GM21360 (cell line): ENCODE measurements around the gene BMPER.
A peak's percentile ranks its signal among the peaks of the same experiment; 100 is the strongest.

ENCODE experiments used
- ATAC-seq: cut with Tn5 transposase; IDR thresholded peaks from one replicate; pipeline ENCODE4 v1.9.1; 2021; ENCODE audit warnings: mild to moderate bottlenecking, moderate library complexity; ENCODE audit not compliant: unreplicated experiment

The BMPER gene

DNA sequence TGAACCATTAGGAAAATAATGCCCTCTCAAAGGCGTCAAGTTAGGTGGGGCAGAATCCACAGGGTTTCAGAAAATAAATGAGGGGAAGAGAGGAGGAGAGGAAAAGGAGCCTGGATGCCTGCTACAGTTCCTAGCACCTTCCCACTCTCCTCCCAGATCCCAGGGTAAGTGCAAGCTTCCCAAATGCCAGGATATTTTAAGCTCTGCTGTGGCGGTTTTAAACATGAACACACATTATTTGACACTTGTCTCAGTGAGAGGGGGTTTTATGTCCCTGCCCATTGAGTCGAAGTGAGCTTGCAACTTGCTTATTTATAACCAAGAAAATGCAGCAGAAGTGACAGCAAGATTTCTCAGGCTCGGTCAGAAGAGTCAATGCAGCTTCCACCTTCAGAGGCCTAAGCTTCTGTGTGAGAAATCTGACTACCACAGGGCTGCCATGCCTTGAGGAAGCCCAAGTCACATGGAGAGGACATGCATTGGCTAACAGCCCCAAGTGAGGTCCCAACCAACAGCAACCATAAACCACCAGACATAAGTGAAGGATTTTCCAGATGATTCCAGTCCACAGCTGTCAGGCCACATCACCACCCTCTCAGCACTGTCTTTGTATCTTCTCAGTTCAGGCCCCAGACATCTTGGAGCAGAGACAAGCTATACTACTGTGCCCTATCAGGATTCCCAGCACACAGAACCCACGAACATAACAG, 17.9 kb upstream of the BMPER start:
- no peak for ATAC-seq

DNA sequence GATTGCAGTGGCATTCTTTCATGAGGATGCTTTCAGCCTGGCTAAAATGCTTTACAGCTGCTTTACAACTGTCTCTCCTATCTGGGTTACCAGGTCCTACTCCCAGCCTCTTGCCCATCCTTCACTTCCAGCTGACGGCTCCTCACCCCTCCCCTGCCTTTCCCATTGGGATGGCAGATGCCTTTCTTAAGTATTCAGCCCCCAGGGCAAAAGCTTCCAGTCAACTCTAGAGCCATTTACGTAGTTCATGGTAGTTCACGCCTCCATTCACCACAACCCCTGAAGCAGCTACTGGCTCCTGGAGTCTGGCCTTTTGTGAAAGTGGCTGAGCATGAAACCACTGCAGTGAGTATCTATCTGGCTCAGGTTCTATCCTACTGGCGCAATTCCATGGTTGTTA, 17.2 kb upstream of the BMPER start:
- no peak for ATAC-seq

DNA sequence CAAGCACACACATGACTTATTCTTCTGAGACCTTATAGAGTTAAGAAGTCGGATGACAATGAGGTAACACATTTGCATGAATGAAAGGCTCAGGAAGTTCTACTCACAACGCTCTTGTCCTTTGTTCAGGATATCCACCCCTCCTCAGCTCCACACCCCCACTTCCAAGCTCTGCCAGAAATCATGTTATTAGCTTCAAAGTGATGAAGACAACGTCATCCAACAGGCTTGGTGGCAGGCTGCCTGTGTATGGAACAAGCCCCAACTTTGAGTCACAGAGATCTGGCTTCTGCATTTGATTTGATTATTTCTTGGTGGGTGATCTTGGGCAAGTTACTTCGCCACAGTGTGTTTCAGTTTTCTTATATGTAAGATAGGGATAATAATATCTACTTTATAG, 12.4 kb upstream of the BMPER start:
- no peak for ATAC-seq

DNA sequence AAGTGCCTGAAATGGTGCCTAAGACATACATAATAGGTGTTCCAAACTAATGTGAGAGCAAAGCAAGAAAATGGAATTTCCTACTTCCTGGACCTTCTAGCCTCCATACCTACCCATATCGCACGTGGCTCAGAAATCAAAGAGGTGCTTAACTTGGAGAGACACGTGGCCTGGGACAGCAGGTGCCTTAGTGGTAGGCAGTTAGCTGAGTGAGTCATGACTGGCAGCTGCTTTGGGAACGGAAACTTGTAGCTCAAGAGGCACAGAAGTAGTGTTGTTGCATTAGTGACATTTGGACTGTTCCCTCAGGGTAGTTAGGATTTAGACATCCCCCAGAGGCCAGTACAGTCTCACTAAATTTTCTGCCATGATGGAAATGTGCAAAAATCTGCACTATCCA, 12.0 kb upstream of the BMPER start:
- ATAC-seq = no peak

DNA sequence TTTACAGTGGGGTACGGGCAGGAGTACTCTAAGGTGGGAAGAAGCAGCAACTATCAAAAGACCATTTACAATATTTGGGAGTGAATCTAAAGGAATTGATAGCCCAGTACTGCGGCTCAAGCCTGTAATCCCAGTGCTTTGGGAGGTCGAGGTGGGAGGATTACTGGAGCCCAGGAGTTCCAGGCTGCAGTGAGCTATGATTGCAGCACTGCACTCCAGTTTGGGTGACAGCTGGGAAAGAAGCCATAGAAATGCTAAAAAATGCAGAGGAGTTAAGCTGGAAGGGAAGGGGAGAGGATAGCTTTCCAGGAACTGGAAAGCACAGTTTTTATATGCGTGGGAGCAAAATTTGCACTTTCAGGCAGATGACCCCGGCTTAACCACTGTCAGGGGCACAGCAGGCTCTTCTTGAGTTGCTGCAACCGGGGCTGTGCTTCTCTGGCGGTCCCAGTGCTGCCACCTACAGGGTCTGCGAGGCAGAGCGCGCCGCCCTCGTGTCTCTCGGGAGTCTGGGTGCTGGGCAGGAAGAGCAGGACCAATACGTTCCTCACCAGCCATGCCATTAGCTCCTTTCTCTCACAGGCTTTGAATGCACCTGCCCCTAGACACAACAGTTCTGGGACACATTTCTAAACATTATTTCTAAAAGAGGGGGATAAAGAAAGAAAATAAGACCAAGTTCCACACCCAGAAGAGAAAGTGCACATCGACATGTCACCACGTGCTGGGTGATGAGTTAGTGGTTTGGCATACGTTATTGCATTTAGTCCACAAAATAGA, 10.1 kb upstream of the BMPER start:
- ATAC-seq = peak; percentile 99

DNA sequence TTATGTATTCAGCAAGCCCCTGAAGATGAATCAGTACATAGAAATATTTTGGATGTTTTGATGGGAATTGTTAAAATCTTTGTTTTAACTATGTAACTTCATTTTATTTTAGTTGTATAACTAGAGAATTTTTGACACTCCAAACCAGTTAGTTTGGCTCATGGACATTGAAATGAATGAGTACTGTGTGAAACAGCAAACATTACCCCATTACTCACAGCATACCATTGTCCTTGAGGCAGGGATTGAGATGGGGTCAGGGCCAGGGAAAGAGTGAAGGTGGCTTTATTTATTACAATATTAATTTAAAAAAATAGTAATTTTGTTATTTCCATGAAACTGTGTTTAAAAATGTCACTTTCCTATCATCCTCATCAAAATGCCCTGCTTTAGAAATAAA, 4.8 kb upstream of the BMPER start:
- ATAC-seq = no peak

DNA sequence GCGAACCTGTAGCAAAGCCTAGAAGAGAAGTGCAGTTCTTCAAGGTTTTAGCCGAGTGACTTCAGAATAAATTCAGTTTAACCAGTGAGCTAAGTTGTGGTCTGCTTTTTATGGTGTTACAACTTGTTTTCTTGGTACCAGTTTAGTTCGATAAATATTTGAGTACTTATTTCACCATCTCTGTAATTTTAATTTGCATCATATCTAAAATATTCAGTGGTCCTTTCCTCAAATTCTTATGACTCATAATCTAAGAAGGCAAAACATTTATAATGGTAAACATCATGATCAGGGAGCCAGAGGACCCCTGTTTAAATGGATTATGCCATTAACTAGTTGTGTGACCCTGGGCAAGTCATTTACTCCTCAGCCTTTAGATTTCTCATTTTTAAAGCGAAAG, 4.1 kb upstream of the BMPER start:
- no peak for ATAC-seq

DNA sequence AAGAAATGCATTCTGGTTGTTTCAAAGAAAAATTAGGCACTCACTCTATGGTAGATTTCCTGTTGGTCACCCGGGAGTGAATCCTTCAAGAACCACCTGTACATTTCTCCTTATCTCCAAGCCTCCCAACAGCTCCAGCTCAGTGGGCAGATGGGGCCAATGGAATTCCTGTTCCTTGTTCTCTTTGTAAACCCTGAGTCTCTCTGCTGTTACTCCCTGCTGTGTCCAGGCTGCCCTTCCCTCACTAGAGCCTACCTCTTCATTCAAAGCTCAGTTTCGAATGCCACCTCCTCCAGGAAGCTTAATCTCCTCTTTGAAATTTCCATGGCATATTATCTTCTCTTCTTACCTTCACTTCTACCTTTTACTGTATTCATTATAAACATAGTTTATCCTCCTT, 3.5 kb upstream of the BMPER start:
- no peak for ATAC-seq

DNA sequence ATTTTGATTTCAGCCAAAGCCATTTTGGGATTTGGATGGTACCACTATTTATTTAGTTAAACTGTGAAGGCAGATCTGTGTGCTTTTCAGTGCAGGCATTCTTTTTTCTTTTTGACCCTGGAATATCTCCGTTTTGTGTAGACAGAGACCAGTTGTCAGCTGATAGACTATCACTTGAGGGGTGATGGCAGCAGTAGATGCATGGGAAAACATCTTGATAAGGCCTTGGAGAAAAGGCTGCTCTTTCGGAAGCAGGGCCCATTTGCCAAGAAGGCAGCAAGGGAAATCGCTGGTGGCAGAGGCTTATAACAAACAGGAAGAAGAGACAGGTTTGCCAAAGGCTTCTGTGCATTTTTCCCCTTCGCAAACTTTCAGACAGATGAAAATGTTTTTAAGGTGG, 2.6 kb upstream of the BMPER start:
- ATAC-seq = no peak

DNA sequence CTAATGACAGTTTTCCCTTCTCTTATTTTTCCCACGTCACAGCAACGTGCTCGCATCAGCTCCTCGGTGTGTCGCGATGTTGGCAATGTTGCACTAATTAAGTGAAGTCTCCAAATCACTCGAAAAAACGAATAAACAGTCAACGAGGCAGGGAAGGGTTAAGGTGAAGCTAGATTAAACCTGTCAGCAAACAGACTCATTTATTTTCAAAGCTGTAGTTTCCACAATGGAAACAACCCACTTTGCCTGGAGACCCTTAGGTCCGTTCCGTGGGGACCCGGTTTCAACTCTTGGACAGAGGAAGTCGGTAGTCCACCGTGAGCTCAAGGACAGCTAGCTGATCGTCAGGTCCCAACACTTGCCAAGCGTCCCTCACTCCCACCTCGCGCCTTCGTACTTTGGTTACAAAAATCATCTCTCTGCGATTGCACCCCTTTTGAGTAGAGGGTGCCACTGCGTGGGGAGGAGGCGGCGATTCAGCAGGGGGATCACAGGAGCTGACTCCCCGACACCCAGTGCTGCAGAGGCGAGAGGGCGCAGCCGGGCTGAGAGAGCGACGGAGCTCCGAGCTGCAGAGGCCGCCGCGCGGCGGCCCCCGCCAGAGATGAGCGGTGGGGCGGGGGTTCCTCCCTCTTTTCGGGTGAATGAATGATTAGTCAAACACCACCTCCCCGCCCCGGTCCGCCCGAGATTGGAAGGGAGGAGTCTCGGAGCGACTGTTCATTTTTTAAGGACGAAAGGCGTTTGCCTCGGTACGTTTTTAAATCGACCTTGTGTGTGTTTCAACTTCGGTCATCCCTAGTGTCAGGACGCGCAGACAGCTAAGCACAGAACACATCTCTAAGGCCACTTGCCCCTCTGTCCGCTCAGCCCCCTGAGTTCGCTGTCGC, 1.3 kb upstream of the BMPER start:
- ATAC-seq = no peak

DNA sequence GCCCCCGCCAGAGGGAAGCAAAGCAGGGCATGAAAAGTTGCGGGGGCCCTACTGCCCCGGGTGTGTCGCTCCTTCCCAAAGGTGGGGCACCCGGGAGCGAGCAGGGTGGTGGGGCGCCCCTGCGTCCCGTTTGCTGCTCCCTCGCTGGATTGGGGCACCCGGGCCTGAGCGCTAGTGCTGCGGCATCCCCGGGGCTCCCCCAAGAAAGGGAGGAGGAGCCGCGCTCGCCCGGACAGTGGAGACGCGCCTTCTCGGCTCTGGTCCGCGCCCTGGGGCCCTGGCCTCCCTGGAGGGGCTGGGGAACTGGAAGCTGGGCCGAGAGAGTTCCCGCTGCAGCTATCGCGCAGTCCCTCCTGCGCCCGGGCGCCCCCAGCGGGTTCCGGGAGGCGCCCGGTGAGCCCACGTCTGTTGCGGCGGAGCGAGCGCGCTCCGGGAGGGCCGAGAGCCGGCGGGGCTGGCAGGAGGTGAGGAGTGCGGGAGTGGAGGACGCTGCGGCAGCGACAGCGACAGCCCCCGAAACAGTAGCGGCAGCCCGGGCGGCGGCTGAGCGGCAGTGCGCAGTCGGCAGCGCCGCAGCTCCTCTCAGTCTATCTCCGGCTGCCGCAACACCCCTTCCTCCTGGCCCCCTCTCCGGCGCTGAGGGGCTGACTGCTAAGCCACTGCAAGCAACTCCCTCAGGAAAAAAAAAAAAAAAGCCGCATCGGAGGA, 504 bp upstream of the BMPER start:
- ATAC-seq = no peak

DNA sequence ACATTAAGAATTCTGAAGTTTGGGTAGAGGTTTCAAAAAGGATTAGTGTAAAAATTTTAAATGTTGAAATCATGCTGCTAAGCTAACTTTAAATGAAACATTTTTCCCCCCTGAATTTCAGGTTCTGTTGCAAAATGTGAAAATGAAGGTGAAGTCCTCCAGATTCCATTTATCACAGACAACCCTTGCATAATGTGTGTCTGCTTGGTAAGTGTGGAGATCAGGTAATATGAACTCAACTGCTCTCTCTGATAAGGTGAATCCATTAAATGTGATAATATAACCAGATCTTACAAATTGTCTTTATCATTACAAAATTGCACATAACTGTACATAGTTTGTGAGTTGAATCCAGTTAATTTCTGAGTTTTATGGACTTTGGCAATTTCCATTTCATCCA, 1.4 kb downstream of the BMPER start:
- no peak for ATAC-seq

DNA sequence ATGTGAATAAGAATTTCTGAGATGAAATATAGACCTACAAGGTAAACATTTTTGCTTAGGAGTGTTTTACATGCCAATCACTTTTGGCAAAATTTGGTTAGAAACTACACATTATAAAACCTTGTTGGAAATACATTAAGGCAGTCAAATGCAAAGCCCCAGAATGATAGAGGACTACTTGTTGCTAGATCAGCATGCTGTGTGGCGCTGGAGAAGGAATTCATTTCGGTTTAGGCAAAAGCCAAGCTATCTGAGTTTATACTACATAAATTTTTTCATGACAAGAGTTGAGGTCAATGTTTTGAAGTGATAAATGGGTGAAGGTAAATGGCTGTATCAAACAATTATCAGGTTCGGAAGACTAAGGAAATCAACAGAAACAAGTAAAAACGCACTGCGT, 2.3 kb downstream of the BMPER start:
- no peak for ATAC-seq

DNA sequence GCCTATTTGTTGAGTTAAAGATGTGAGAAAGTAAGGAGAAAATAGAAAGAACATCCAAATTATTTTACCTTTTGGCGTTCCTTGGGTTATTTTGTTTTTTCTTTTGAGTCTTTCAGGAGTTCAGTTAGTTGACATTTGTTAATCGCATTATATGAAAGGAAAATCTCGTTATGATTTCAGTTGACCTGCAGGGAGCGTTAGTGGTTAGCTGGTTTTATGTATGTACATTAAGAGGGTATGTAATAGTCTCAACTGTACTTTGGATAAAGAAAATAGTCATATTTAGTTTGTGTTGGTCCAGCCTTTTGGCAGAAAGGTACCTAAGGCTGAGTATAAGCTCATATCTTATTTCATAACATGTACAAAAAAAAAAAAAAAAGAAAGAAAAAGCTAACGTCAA, 4.0 kb downstream of the BMPER start:
- no peak for ATAC-seq

DNA sequence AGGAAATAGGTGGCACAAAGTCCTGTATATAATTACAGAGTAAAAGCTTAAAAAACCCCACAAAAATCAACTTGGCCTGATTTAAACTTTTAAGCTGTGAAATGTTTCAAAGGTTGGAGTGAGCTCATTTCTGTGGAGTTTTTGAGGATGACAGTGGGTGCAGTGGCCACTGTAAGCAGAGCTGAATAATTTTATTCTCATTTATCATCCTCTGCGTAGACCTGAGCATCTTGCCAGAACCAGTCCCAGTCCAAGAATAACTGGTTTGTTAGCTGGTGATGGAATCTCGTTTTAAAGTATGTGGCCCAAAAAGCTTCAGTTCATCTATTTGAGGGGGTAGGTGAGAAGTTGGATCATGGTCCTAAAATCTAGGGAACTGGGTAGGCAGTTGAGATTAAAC, 4.4 kb downstream of the BMPER start:
- no peak for ATAC-seq

DNA sequence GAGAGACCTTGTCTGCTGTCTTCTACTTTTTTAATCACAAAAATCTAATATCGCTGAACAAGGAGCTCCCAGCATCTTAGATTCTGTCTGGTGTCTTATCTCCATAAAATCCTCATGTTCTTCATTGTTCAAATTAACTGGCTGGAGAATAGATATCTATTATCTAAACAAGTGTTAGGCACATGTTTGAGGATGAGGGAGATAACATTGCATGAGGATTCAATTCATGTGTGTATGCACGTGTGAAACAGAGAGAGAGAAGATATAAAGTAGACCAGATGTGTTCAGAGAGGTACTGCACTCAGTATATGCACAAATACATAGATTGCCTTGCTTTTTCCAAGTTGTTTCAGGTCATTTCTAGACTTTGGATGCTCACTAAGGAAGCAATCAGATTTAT, 5.4 kb downstream of the BMPER start:
- ATAC-seq = no peak

DNA sequence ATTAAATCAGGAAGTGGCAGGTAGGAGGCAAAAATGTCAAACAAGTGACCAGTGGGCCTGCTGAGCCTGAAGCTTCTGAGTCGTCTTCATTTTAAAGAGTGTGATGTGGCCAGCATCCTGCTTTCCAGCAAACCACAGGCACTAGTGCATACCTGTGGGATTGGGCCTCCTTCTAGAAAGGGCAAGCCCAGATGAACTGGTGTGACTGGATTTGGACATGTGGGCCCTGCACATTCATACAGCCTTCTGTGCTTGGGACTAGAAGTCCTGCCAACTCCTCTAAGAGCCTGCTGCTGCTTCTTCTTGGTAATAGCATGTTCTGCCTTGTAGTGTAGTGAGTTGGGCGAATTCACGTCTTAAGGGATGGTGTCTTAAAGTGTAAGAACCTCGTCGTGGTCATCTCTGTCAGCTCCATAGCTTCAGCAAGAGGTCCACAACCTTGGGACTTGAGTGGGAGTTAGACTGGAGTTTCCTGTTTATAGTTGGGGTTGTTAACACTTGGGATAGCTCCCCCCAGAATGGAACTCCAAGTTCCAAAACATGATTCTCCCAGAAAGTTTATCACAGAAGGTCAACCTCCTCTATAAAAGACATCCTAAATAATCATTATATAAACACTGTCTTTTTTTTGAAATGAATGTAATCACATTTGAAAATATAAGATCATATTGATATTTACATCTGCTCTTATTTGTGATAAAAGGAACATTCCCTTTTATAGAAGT, 11.2 kb downstream of the BMPER start:
- no peak for ATAC-seq

DNA sequence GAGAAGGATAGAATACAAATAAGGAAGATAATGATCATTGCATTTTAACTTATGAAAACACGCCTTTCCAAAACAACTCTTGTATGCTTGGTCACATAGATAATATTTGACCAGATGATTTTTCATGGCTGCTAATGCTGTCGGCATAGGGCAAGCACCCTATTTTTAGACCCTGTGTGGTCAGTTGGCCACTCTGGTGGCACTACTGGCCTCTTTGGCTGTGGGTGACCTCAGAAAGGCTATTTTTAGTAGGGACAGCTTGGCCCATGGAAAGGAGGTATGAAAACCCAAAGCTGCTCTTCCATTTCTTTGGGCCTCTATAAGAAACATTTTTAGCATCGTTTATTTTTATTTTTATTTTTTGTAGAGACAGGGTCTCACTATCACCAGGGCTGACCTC, 12.3 kb downstream of the BMPER start:
- ATAC-seq = no peak

DNA sequence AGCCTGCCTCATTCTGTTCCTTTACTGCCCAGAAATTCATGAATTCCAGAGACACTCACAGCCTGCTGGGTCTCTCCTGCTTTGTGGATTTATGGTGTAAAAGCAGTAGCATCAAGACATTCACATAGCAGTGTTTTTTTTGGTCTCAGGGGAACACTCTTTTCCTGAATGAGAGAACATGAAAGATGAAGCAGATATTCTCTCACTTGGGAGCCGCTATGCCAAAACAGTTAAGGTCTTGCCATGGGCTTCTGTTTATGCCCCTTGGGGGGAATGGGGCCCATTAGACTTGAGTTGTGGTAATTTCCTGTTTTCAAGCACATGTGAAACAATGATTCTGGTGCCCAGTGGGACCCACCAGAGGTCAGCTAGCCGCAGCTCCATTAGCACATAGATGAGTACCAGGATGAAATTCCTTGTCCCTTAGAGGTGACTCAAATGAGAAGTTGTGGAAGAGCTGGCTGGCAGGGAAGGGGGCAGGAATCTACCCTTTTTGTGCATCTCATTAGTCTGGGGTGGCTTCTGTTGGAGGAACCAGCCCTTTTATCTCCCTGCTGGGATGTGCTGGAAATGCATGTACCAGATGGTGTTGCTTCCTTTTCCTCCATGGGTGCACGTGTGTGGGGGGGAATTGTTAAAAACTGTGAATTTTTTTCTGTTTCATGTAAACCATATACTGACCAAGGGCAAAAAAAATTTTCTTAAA, 13.3 kb downstream of the BMPER start:
- no peak for ATAC-seq

DNA sequence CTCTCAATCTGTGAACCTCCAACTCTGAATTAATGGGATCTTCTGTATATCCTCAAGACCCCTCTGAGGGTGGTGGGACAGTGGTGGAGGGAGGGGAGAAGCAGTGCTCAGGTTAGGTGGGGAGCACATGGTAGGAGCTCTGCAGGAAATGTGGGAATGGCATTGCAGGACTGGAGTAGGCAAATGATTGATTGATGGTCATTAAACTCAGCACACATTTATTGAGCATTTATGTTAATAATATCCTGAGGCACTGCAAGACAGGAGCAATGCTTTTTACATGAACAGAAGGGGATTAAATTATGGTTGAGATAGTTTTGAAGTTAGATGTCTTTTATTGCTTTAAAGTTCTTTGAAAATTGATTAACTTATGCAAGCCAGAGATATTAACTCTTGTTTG, 14.1 kb downstream of the BMPER start:
- ATAC-seq = no peak
